Activated CD4-positive, alpha-beta T cell treated with anti-CD3 and anti-CD28 coated beads, Interleukin-2, amount 10 ng/mL, durations not matched to agents 24 days and 14 days (primary cell): Measurements from ENCODE around the gene SNORC. TPM values are rescaled to one million over a fixed set of nuclear protein-coding genes. Genes with fewer than 3 reads are reported as not detected.
"Not testable (repeated sequence)": the region's sequence is repeated elsewhere in the genome, so short reads cannot be mapped to it uniquely, and the experiment has no call there.

Experiments
- DNase-seq: peaks from one replicate; pipeline ENCODE4 v3.0.0; 2022
- H3K27ac Mint-ChIP-seq: one replicate; pipeline ENCODE4 v1.8.0; 2022; ENCODE audit warnings: mild to moderate bottlenecking, mixed read lengths
- H3K27me3 Mint-ChIP-seq: one replicate; pipeline ENCODE4 v1.8.0; 2022; ENCODE audit warnings: mixed read lengths
- H3K36me3 Mint-ChIP-seq: one replicate; pipeline ENCODE4 v1.8.0; 2022; ENCODE audit warnings: low read depth, mild to moderate bottlenecking, mixed read lengths
- H3K4me1 Mint-ChIP-seq: one replicate; pipeline ENCODE4 v1.8.0; 2021; ENCODE audit warnings: mixed read lengths
- H3K4me3 Mint-ChIP-seq: one replicate; pipeline ENCODE4 v1.8.0; 2022; ENCODE audit warnings: mild to moderate bottlenecking, moderate library complexity, mixed read lengths
- H3K9me3 Mint-ChIP-seq: one replicate; pipeline ENCODE4 v1.8.0; 2021; ENCODE audit warnings: mixed read lengths
- intact Hi-C: fragments of 100-400 bp; cut with micrococcal nuclease; formaldehyde crosslinking; loops from one replicate; pipeline ENCODE4 v1.15.1; 2023
- total RNA-seq: library from RNA; stranded (reverse); gene quantifications from 2 replicates; pipeline ENCODE4 v1.2.3, GENCODE V29; 2022

Gene SNORC
- 1.0 and 1.2 TPM in 2 replicates for total RNA-seq

DNA sequence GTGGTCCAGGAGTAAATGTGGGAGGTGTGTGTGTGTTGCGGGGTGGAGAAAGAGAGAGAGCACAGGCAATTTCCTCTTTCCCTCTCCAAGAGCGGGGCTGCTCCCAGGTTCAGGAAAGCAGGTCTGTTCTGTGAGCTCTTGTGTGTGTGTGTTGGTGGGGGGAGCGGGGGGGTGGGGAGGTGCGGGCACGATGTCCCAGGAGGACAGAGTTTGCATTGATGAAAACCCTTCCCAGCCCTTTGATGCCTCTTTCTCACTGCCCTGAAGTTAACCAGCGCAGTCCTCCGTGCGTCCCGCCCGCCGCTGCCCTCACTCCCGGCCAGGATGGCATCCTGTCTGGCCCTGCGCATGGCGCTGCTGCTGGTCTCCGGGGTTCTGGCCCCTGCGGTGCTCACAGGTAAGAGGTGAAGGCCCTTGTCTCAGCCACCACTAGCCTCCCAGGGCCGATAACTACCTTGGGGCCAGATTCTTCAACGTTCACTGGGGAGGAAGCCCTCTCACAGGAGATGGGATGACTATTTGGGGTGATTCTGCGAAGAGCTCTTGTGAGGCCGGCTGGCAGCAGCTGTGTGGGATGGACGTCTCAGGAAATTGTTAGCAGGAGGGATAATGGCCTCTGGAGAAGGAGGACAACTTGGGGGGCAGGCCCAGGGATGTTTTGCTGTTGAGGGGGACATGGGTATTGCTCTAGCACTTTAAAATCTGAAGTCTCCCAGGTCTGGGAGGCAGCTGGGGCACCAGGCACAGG lies at the start of gene SNORC:
TSS of gene SNORC (plus strand) at position 247 of the 748 bp plus-strand sequence. CDS start at position 325, 78 bp downstream.
- intact Hi-C loops: no loop called here
- DNase-seq: no peak
- no peak within 1 kb of the TSS for H3K27ac Mint-ChIP-seq

DNA sequence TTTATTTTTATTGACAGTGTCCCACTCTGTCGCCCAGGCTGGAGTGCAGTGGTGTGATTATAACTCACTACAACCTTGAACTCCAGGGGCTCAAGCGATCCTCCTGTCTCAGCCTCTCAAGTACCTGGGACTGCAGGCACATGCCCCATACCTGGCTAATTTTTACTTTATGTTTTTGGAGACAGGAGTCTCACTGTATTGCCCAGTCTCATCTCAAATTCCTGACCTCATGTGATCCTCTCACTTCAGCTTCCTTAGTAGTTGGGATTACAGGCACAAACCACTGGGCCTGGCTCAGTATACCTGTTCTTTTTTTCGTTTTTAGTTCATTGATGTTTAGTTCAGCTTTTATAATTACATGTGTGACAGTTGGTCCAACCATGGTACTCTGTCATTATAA lies 40.1 kb upstream of the SNORC start:
- H3K4me1 Mint-ChIP-seq: peaks cover 4% of the 10 kb centered on the region
- DNase-seq: no peak
- H3K9me3 Mint-ChIP-seq: peaks cover 3% of the 10 kb centered on the region
- H3K4me3 Mint-ChIP-seq: no peak overlapping the region
- H3K27ac Mint-ChIP-seq: no peak overlapping the region
- intact Hi-C loops: no loop called here
- no peaks in the 10 kb centered on the region for H3K27me3 Mint-ChIP-seq
- peaks cover 57% of the 10 kb centered on the region for H3K36me3 Mint-ChIP-seq

More for the DNA sequence above, at the start of gene SNORC:
- Mint-ChIP-seq H3K27me3 (peaks cover 3% of the 10 kb centered on the region), H3K4me1 (peaks cover 2% of the 10 kb centered on the region), H3K36me3 (peaks cover 1% of the 10 kb centered on the region), H3K4me3 (no peak within 1 kb of the TSS), H3K9me3 (no peaks in the 10 kb centered on the region)

DNA sequence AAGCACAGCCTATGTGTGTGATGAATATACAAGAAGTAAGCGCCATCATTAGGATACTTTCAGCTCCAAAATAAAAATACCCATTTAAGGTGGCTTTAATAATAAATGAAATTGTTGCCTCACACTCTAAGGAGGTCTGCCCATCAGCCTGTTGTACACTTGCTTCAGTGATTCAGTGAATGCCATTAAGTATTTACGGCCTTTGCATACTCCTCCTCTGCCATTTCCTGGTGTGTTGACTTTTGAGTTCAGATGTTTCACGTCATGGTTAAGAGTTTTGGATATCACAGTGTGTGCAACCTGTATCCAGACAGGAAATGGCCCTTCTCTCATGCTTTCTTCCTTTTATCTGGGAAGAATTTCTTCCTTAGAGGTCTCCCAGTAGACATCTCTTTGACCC lies 38.6 kb upstream of the SNORC start:
- H3K4me1 Mint-ChIP-seq: peaks cover 2% of the 10 kb centered on the region
- DNase-seq: no peak
- no peak overlapping the region for H3K4me3 Mint-ChIP-seq
- intact Hi-C loops: no loop called here
- peaks cover 48% of the 10 kb centered on the region for H3K36me3 Mint-ChIP-seq
- H3K27me3 Mint-ChIP-seq: no peaks in the 10 kb centered on the region
- H3K9me3 Mint-ChIP-seq: no peaks in the 10 kb centered on the region
- H3K27ac Mint-ChIP-seq: no peak overlapping the region

DNA sequence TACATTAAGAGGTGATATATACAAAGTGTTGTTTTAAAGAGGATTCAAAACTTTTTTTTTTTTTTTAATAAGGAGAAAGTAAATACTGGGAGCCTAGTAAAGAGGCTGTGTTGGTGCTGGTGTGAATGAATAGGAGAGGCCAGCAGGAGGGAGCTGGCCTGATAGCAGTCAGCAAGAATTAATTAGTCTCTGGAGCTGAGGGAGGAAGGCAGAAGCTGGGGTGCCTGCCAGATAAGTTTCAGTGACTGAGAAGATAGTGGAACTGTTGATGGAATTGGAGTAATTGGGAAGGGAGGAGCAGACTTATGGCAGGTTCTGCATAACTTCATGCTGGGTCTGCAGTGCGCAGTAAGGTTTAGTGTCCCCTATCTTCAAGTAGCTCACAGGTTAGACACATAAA lies 36.2 kb upstream of the SNORC start:
- H3K27me3 Mint-ChIP-seq: no peaks in the 10 kb centered on the region
- H3K4me1 Mint-ChIP-seq: peaks cover 15% of the 10 kb centered on the region
- intact Hi-C loops: no loop called here
- no peak overlapping the region for H3K4me3 Mint-ChIP-seq
- no peaks in the 10 kb centered on the region for H3K9me3 Mint-ChIP-seq
- peaks cover 49% of the 10 kb centered on the region for H3K36me3 Mint-ChIP-seq
- DNase-seq: no peak
- H3K27ac Mint-ChIP-seq: no peak overlapping the region

DNA sequence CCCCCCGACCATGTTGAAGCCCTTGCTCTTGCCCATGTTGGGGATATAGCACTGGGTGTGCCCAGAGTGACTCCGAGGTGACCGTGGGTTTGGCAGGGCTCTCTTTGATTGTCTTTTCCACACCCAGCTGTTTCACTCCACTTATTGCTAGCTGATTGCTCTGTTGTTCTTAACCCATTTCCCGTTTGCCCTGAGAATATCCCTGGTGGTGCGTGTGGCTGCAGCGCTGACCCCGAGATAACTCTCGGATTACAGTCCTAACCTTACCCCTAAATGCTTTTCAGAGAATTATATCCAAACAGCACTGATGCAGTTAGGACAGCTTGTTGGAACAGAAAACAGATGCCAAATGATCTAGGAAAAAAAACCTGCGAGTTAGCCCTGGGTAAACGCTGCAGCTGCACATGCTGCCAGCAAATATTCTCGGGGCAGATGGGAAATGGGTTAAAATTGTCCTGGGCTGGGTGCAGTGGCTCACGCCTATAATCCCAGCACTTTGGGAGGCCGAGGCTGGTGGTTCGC lies 34.3 kb upstream of the SNORC start:
- H3K27me3 Mint-ChIP-seq: no peaks in the 10 kb centered on the region
- H3K27ac Mint-ChIP-seq: no peak overlapping the region
- intact Hi-C loops: loop anchor here (5.0 kb wide), 1 partner anchor 138 kb away; the partner anchor contains the start of gene GIGYF2
- no peak for DNase-seq
- peaks cover 56% of the 10 kb centered on the region for H3K36me3 Mint-ChIP-seq
- peaks cover 28% of the 10 kb centered on the region for H3K4me1 Mint-ChIP-seq
- no peak overlapping the region for H3K4me3 Mint-ChIP-seq
- no peaks in the 10 kb centered on the region for H3K9me3 Mint-ChIP-seq

DNA sequence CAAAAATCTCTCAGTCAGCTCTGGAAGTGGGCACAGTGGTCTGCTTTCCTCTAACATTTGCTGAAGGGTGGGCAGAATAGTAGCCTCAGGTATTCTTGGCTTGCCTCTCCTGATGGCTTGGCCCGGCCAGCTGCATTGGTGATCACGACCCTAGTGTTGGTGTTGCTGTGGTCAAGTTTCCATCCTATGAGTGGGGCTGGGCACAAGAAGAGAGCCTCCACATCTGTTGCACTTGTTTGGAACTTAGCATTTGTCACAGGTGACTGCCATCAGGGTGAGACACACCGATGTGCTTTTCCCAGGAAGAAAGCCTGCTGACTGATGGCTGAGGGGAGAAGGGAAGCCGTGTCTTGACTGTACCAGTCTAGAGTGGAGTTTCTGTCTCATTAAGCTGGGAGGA lies 33.1 kb upstream of the SNORC start:
- no peak overlapping the region for H3K4me3 Mint-ChIP-seq
- H3K27me3 Mint-ChIP-seq: no peaks in the 10 kb centered on the region
- H3K9me3 Mint-ChIP-seq: no peaks in the 10 kb centered on the region
- H3K27ac Mint-ChIP-seq: peak overlapping the region; percentile 38
- H3K4me1 Mint-ChIP-seq: peaks cover 28% of the 10 kb centered on the region
- peaks cover 52% of the 10 kb centered on the region for H3K36me3 Mint-ChIP-seq
- no peak for DNase-seq
- intact Hi-C loops: loop anchor here (5.0 kb wide), 1 partner anchor 140 kb away; the partner anchor contains the start of gene GIGYF2

DNA sequence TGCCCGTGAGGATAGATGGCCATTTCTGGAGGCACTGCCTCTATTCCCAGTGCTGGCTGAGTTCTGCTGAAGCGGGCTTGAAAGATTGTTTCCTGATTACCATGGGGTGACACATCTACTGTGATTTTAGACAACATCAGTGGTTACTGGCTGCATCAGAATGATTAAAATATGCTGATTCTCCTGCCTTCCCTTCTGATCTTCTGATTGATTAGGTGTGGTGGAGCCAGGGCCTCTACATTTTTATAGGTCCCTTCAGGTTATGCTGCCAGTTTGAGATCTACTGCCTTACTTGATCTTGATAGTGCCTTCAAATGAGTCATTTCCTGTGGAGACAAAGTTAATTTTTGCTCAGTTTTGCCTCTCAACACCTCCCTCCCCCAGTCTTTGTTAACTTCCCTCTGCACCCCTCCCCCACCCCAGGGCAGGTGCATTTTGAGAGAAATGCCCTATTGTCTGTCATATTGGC lies 31.6 kb upstream of the SNORC start:
- Mint-ChIP-seq H3K4me1 (peaks cover 28% of the 10 kb centered on the region), H3K27ac (peak overlapping the region; percentile 51), H3K4me3 (peak overlapping the region; percentile 40), H3K9me3 (no peaks in the 10 kb centered on the region), H3K27me3 (no peaks in the 10 kb centered on the region), H3K36me3 (peaks cover 51% of the 10 kb centered on the region)
- intact Hi-C loops: loop anchor here (1.0 to 5.0 kb wide), 3 partner anchors 56 to 413 kb away; partner anchors contain the start of genes ATG16L1 and GIGYF2
- DNase-seq: peak; percentile 84

DNA sequence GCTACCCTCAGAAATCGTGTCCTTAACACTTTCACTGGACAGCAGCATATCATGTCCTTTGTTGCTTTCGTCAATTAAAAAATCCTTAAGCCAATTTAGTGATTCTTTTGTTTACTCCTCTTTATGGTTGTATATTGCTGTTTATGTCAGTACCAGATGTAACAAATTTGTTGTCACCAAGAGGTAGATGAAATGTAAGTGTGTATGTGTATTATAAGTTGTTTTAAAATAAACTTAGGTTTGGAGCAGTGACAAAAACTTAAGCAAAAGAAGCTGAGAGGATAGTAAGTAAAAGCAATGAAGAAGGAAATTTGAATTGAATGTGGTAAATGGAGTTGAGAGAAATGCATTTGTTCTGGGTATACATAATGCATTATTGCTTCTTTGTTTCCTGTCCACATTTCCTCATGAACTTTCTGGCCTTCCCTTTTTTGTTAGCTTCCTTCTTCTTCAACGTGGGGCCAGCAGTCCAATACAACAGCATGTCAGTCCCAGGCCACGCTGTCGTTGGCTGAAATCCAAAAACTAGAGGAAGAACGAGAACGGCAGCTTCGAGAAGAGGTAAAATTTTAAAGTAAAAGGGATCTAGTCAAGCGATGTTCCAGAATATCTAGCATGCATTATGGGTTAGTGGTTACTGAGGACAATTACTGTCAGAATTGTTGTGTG lies 30.5 kb upstream of the SNORC start:
- H3K36me3 Mint-ChIP-seq: peaks cover 49% of the 10 kb centered on the region
- H3K4me1 Mint-ChIP-seq: peaks cover 28% of the 10 kb centered on the region
- no peaks in the 10 kb centered on the region for H3K9me3 Mint-ChIP-seq
- intact Hi-C loops: loop anchor here (5.0 kb wide), 1 partner anchor 142 kb away; the partner anchor contains the start of gene GIGYF2
- peak overlapping the region; percentile 40 for H3K27ac Mint-ChIP-seq
- DNase-seq: no peak
- H3K27me3 Mint-ChIP-seq: no peaks in the 10 kb centered on the region
- no peak overlapping the region for H3K4me3 Mint-ChIP-seq

DNA sequence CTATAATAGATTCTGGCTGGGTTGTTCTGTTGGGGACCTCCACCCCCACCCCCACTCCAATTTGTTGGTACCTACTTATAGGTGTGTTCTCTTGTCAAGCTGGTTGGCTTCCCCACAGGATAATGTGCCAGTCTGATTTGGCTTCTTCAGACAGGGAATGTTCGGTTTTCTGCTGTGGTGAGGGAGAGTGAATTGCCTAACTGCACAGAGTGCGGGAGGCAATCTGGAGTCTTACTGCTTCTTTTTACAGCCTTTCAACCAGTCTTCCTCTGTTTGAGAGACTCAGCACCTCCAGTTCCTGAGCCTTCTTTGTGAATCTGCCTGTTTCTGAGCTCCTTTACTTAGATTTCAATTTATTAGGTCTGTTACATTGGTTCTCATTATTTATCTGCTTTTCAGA lies 27.4 kb upstream of the SNORC start:
- Mint-ChIP-seq H3K4me3 (no peak overlapping the region), H3K27ac (no peak overlapping the region), H3K27me3 (no peaks in the 10 kb centered on the region), H3K9me3 (no peaks in the 10 kb centered on the region), H3K36me3 (peaks cover 54% of the 10 kb centered on the region), H3K4me1 (peaks cover 24% of the 10 kb centered on the region)
- DNase-seq: no peak
- intact Hi-C loops: no loop called here

DNA sequence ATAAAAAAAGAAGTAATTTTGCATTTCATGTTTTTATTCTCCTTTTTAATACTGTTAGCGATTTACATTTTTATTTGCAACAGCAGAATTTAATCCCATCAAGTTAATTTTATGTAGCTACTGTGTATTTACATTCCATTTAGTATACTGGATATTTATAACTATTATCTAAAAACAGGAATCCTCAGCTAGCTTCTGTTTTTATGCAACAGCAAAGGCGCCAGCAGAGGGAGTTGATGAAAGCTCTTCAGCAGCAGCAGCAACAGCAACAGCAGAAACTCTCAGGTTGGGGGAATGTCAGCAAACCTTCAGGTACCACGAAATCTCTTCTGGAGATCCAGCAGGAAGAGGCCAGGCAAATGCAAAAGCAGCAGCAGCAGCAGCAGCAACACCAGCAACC lies 26.2 kb upstream of the SNORC start:
- Mint-ChIP-seq H3K27ac (no peak overlapping the region), H3K9me3 (no peaks in the 10 kb centered on the region), H3K36me3 (peaks cover 57% of the 10 kb centered on the region), H3K27me3 (no peaks in the 10 kb centered on the region), H3K4me3 (no peak overlapping the region), H3K4me1 (peaks cover 13% of the 10 kb centered on the region)
- DNase-seq: no peak
- intact Hi-C loops: no loop called here

DNA sequence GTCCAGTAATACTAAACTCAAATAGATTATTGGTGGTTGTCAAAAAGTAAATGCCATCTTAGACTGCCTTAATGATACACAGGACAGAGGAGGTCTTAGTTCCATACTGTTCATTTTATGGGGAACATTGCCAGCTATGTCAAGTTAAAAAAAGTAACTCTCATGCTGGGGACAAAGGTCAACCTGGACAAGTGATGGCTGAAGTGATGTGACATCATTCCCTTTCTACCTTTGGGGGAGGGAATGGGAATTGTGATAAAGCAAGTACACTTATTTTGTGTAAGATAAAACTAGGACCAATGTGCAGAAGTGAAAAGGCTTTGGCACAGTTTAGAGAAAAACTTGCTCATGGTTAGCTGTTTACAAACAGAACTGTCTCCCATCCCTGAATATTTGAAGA lies 24.0 kb upstream of the SNORC start:
- no peak for DNase-seq
- no peaks in the 10 kb centered on the region for H3K4me1 Mint-ChIP-seq
- no peak overlapping the region for H3K4me3 Mint-ChIP-seq
- intact Hi-C loops: no loop called here
- H3K36me3 Mint-ChIP-seq: peaks cover 56% of the 10 kb centered on the region
- no peaks in the 10 kb centered on the region for H3K27me3 Mint-ChIP-seq
- H3K9me3 Mint-ChIP-seq: no peaks in the 10 kb centered on the region
- H3K27ac Mint-ChIP-seq: no peak overlapping the region

DNA sequence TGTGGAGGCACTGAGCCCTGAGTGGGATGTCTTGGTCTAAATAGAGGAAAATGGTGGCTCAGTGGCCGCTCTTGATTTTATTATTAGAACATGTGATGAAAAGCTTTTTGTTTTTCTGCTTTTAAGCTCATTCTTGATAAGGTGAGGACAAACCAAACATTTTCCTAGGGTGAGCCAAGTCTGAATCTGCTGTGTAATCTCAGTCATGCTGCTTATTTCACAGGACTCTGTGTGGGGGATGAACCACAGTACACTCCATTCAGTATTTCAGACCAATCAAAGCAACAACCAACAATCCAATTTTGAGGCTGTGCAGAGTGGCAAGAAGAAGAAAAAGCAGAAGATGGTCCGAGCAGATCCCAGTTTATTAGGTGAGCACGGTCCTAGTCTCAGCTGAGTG lies 20.0 kb upstream of the SNORC start:
- H3K27me3 Mint-ChIP-seq: no peaks in the 10 kb centered on the region
- intact Hi-C loops: no loop called here
- H3K4me1 Mint-ChIP-seq: peaks cover 4% of the 10 kb centered on the region
- H3K27ac Mint-ChIP-seq: no peak overlapping the region
- no peaks in the 10 kb centered on the region for H3K9me3 Mint-ChIP-seq
- no peak for DNase-seq
- H3K36me3 Mint-ChIP-seq: peaks cover 53% of the 10 kb centered on the region
- no peak overlapping the region for H3K4me3 Mint-ChIP-seq

DNA sequence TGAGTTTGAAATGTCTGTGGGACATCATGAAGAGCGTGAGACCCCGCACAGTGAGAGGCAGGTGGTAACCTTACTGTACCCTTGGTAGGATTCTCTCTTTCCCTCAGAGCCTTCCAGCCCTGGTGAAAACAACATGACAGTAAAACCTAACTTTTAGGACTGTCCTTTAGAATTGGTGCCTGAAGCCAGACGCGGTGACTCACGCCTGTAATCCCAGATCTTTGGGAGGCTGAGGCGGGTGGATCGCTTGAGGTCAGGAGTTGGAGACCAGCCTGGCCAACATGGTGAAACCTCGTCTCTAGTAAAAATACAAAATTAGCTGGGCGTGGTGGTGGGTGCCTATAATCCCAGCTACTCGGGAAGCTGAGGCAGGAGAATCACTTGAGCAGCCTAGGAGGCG lies 18.0 kb upstream of the SNORC start:
- intact Hi-C loops, H3K4me3 Mint-ChIP-seq, H3K9me3 Mint-ChIP-seq, H3K27ac Mint-ChIP-seq, DNase-seq, H3K4me1 Mint-ChIP-seq, H3K27me3 Mint-ChIP-seq: not testable (repeated sequence)
- peaks cover 53% of the 10 kb centered on the region for H3K36me3 Mint-ChIP-seq

DNA sequence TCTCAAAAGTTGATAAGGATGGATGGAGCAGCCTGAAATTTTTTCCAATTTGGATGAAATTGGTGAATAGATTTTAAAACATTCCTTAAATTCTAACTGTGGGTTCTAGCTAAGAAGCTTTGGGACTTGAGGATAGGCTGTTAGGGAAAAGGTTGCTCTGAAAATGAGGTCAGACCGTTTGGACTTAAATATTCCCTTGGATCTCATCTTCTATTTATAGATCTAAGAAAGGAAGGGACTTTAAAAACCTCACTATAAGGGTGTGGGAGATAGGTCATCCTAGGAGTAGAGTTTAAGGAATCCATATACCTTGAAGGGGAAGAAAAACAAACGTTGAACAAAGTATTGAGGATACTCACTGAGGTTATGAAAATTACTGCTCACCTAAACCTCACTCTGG lies 17.4 kb upstream of the SNORC start:
- intact Hi-C loops: loop anchor here (1.0 kb wide), 2 partner anchors 202 to 399 kb away; partner anchors contain the start of gene ATG16L1
- no peak overlapping the region for H3K4me3 Mint-ChIP-seq
- peak overlapping the region; percentile 22 for H3K27ac Mint-ChIP-seq

More for the DNA sequence above, 17.4 kb upstream of the SNORC start:
- Mint-ChIP-seq H3K4me1 (peaks cover 4% of the 10 kb centered on the region), H3K27me3 (no peaks in the 10 kb centered on the region), H3K9me3 (no peaks in the 10 kb centered on the region), H3K36me3 (peaks cover 53% of the 10 kb centered on the region)
- DNase-seq: no peak
